GM18508 (cell line): Measurements from ENCODE around the gene IL1R2.

ENCODE experiments used
- ATAC-seq: cut with Tn5 transposase; IDR thresholded peaks from one replicate; pipeline ENCODE4 v1.9.1; 2021; ENCODE audit warnings: moderate number of reproducible peaks; ENCODE audit not compliant: insufficient read depth, unreplicated experiment

Gene IL1R2

DNA sequence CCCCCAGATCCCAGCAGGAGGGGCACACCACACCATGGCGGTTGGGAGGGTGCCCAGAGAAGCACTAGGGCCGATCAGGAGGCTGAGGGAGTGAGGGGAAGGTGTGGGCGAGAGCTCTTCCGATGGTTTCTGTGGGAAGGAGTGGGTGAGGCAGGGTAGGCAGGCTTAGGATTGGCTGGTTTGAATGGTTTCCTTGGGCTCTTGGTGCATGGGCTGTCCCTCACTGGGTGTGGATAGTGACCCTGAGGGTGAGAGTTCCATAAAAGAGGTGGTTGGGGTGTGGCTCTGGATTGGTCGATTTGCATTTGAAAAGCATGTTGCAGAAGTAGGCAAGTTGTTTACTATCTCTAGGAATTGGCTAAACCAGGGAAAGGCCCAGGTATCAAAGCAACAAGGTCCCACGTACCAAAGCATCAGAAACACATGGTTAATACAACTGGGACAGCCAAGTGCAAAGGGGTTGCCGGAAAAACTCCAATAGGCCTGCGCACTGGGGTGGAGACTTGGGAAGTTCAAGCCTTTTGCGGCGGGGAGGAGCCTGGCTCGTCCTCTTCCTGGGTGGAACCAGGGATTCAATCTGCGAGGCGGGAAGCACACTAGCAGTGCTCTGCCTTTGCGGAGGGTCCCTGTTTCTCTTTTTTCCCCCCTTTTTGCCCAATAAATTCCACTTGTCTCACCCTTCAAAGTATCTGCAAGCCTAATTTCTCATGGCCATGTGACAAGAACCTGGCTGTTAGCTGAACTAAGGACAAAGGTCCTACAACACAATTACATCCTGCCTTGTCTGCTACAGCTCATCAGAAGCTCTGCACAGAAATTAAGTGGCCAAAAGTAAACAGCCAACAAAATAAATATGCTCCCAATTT, 43.2 kb downstream of the IL1R2 start:
- no peak for ATAC-seq

DNA sequence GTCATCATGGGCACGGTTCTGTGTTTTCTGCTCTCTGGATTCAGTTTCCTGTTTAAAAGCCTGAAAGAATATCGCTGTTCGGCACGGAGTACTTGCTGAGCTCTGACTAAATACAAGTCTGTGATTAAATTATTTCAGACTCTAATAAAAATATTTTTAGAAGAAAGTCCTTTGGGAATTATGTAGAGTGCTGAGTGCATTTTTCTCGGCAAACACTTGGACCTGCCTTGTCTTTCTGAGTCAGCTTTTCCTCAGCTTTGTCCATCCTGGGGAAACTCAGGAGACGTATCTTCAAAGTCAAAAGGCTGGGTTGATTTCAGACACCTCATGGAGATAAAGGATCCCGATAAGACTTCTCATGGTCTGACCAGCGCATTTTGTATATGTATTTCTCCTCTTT, 45.9 kb downstream of the IL1R2 start:
- ATAC-seq = no peak

DNA sequence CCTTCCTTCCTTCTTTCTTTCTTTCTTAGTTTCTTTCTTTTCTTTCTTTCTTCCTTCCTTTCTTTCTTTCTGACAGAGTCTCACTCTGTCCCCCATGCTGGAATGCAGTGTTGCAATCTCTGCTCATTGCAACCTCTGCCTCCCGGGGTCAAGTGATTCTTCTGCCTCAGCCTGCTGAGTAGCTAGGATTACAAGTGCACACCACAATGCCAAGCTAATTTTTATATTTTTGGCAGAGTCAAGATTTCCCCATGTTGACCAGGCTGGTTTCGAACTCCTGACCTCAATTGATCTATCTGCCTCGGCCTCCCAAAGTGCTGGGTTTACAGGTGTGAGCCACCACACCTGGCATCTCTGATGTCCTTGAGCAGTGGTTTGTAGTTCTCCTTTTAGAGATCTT, 48.5 kb downstream of the IL1R2 start:
- ATAC-seq = no peak

DNA sequence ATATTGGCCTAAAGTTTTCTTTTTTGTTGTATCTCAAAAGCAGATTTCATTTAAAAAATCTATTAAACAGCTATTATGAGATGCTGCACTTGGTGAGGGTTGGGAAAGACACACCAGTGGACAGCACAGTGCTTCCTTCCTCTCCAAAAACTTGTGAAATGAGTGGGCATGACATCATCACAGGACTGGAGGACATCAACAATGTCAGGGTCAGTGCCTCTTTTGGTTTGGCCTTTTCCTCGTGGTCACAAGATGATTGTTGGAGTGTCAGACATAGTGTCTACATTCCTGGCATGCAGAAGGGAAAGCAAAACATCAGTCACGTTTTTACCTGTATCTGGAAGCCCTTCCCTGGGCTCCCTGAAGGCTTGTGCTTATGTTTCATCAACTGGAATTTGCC, 49.6 kb downstream of the IL1R2 start:
- ATAC-seq = no peak

- no peak for ATAC-seq
Measured at GRCh38 chr2:102042196-102043081, 50.7 kb downstream of the IL1R2 start.

DNA sequence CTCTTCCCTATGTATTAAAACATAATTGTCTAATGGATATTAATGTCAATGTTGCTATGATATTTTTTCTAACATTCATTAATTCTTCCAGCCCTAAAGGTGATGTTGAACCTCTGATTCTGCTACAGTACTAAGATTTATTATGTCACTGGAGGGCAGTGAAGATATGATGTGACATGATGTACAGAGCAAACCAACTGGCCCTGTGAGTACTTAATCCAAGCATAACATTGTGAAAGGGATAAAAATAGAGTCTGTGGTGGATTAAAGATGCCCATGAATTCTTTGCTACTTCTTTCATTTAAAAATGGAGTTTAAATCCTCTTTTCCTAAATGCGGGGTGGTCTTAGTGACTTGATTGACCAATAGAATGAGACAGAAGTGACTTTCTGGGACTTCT, 51.8 kb downstream of the IL1R2 start:
- ATAC-seq = no peak

DNA sequence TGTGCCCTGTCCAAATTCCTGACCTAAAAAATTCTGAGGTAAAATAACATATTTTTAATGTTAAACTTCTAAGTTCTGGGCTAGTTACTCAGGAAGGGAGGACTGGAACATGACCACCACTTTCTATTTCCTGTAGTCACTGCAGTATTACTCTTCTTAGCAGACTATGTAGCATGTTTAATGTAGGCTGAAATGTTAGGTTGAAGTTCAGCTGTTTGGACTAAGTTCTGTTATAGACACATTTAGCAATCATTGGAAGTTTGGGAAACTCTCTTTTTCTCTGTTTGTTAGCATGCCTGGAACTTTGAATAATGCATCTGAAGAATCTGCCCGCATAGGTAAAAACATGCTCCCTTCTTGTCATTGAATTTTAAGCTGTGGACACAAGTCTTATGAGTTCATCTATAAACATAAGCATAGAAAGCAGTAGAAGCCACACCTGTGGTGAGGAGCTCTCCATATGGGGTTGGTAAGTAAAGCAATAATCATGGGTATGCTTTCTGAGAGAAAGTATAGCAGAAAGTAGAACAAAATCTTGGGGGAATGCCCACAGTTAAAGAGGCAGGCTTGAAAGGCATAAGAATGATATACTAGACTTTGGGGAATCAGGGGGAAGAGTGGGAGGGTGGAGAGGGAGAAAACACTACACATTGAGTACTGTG, 52.6 kb downstream of the IL1R2 start:
- no peak for ATAC-seq

GRCh38 chr2:102044967-102045489, 53.3 kb downstream of the IL1R2 start:
- no peak for ATAC-seq

GRCh38 chr2:102045697-102046096, 53.9 kb downstream of the IL1R2 start:
- ATAC-seq = no peak

GRCh38 chr2:102046135-102046986, 54.6 kb downstream of the IL1R2 start:
- no peak for ATAC-seq

DNA sequence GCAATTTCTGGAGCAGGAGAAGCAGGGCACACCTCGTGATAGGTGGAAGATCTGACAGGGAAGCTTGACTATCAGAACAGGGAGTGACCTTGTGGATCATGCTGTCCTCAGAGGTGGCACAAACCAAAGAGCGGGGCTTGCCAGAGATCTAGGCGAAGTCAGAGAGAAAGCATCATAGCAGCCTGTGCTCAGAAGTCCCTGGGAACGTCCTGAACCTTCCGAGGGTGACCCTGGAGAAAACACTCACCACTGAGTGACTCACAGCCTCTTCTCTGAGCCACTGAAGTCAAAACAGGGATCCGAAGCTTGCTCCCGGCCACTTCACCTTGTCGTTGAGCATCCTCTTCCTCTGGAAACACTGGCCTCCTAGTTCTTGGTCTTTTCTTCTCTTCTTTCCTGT, 56.7 kb downstream of the IL1R2 start:
- ATAC-seq = no peak

GRCh38 chr2:102049756-102050443, 58.1 kb downstream of the IL1R2 start:
- no peak for ATAC-seq

DNA sequence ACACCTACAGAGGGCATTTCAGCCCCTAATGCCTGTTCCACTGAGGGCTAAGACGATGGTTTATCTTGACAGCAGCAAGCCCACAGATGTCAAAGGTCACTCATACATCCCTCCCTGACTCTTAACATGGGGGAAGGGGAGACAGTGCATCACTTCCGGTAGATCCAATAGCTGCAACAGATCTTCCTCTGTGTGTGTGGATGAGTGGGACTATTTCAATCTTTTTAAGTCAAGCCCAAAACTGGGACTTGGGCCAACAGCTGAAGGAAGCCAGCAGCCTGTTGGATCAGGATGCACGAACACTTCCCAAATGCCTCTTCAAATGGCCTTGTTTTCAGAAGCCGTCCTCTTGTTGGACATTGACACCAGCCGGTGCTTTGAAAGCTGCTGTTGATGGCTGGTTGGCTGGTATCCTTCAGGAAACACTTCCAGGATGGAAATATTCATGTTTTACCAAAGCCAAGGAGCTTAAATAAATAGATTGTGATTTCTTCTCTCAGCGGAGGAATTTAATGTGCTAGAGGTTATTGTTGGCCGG, 59.2 kb downstream of the IL1R2 start:
- no peak for ATAC-seq

DNA sequence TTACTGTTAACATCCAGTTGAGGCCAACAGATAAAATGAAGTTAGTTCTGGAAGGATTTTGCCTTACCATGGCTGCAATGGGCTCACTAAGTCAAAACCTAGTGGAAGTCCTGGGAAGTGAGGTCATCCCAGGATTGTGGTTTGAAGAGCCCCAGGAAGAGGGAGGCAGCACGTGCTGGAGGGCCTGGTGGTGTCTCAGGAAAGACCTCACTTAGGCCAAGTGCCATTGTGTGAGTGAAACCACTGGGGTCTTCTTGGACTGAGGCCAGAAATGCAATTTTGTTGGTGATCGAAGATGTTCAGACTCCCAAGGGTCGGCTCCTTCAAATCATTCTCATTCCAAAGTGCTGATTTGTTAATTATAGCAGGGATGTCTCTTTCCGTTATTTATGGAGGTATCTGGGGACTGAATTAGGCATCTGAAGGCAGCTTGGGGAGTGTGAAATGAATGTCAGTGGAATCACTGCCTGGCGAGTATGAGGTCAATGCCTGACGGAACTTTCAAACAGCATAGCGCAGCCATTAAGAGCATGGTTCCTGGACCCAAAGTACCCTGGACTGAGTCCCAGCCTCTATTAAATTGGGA, 60.0 kb downstream of the IL1R2 start:
- ATAC-seq = no peak

DNA sequence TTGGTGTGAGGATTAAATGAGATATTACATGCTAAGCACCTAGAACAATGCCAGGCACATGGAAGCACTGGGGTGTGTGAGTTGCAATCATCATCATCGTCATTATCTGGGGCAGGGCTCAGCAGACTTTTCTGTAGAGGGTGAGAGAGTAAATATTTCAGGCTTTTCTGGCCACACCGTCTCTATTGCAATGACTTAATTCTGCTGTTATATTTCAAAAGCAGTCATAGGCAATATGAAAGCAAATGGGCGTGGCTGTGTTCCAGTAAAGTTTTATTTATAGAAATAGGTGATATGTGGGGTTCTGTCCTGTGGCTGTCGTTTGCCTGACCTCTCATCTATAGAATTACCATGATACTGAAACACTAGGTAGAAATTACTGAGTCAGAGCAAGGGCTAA, 60.6 kb downstream of the IL1R2 start:
- no peak for ATAC-seq

- no peak for ATAC-seq
Measured at GRCh38 chr2:102053096-102053495, 61.3 kb downstream of the IL1R2 start.

DNA sequence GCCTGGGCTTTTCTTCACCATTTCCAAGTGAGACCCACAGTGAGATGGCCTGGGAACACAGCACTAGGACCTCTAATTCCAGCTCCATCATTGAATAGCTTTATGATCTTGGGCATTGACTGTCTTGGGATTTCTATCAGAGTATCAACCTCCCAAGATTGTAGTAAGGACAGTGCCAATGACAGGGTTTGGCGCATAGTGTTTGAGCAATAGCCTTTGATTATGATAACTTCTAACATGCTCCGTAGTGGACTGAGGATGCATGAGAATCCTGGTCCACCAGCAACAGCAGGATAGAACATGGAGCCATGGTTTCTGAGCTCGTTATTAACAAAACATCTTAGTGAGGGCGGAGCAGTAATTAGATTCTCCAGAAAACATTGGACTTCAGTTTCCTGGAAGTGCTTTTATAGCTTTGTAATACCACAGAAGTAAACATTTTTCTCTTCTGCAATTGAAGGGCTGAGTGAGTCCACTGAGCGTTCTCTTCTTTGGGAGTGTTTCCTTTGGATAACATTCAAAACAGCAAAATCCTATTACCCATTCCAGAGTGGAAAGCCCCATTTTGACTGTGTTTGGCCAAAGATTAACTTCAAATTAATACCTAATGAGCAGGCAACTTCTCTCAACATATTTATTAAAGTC, 63.7 kb downstream of the IL1R2 start:
- no peak for ATAC-seq

- no peak for ATAC-seq
Measured at GRCh38 chr2:102056079-102056581, 64.4 kb downstream of the IL1R2 start.
